DMS153 (cell line): ENCODE measurements around the gene MYT1.

Experiments used
- DNase-seq: peaks from one replicate; lab custom pipeline; 2025; lab: John Stamatoyannopoulos, UW

The MYT1 gene

DNA sequence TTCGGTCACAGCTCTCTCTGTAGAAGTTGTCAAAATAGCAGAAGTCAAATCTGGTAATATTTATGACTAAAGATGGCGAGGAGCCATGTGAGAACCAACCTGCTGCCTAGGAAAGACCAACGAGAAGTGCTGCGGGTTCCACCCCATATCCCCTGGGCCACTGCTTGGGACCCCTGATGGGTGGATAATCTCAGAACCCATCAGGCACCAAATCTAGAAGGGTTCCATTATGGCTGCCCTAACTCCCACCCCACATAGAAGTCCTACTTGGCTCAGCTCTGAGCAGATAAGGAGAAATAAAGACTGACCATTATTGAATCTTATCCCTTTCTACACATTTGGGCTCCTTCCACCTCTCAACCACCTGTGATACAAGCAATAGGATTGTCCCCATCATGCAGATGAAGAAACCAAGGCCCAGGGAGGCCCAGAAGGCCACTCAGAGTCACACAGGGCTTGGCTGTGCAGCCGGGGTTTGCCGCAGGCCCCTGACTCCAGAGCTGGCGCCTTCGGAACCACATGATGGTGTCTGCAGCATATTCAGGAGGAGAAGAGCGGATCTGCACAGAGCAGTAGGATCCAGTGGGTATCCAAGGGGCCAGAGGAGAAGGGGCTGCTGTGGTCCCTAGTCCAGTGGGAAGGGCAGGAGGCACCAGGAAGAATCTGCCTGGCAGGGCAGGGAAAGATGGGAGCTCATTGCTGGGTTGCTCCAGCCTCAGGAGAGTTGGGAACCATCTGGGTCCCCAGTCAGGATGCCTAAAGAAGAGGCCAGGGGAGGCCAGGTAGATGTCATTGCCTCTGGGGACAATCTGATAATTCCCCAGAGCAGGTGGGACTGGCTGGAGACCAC is 81.7 kb downstream of the MYT1 start:
- no peak for DNase-seq

DNA sequence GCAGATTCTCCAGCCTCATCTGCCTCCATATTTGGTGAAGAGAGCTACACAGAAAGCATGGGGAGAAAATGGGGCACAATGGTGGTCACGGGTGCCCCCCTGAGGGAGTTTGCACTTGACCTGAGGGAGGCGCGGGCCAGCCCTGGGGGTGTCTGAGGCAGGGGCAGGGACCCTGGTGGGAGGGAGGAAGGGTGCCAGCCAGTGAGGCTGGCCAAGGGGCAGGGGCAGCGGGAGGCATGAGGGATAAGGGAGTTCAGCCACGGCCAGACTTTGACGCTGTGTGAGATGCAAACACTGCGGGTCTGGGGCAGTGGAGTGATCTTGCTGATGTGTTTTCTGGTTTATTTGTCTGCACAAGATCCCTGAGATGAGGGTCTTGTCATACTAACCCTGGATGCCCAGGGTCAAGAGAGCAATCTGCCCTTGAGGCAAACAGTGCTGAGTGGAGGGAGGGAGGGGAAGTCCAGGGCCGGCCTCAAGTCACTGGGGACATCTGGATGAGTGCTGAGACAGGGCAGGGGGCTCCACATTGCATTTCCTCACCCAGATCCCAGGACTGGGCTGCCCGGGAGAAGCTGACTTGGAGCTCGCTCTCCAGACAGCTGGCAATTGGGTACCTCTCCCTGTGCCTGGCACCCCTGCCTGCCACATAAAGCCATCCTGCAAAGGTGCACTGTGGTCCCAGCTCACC is 82.5 kb downstream of the MYT1 start:
- no peak for DNase-seq

GRCh38 chr20:64247307-64247618 is 83.0 kb downstream of the MYT1 start:
- DNase-seq, result no peak

GRCh38 chr20:64247970-64248841 is 84.0 kb downstream of the MYT1 start:
- no peak for DNase-seq

DNA sequence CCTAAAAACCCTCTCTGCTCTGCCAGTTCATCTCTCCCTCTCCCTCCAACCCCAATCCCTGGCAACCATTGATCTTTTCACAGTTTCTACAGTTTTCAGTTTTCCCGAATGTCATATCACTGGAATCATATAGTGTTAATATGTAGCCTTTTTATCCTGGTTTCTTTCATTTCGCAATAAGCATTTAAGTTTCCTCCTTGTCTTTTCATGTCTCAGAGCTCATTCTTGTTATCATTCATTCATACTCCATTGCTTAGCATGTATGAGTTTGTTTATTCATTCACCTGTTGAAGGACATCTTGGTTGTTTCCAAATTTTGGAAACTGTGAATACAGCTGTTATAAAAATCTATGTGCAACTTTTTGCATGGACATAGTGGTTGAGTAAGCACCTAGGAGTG is 85.8 kb downstream of the MYT1 start:
- DNase-seq, result no peak

DNA sequence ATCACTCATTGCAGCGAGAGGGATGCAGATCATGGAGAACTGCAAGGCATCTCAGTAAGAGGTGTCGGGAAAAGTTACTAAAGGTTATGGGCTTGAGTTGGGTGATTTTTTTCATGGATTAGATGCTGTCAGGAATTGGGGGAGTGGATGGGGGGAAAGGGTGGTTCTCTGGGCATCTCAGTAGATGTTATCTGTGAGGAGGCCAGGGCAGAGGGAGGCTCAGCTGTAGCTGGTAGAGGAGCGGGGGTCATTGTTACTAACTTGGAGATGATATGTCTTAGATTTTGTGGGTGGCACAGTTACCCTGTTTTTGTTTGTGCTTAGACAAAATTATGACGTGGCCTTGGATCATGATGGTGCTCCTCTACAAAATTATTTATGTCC is 88.7 kb downstream of the MYT1 start:
- no peak for DNase-seq

DNA sequence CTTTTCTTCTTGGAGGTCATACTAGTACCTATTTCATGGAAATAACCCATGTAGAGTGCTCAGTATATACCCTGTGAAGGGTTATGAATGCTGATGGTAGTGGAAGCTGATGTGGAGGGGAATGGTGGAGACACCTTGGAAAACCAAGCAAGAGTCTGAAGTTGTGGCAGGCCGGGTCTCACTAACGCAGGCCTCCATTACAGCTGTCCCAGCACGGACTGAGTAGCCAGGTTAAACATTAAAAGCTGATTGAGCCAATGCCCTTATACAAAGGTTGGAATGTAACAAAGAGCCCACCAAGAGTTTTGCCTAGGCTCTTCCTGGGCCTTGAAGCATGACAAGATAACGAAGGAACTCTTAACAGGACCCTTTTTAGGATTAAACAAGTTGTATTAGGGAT is 89.2 kb downstream of the MYT1 start:
- no peak for DNase-seq

GRCh38 chr20:64254156-64254555 is 89.9 kb downstream of the MYT1 start:
- no peak for DNase-seq

DNA sequence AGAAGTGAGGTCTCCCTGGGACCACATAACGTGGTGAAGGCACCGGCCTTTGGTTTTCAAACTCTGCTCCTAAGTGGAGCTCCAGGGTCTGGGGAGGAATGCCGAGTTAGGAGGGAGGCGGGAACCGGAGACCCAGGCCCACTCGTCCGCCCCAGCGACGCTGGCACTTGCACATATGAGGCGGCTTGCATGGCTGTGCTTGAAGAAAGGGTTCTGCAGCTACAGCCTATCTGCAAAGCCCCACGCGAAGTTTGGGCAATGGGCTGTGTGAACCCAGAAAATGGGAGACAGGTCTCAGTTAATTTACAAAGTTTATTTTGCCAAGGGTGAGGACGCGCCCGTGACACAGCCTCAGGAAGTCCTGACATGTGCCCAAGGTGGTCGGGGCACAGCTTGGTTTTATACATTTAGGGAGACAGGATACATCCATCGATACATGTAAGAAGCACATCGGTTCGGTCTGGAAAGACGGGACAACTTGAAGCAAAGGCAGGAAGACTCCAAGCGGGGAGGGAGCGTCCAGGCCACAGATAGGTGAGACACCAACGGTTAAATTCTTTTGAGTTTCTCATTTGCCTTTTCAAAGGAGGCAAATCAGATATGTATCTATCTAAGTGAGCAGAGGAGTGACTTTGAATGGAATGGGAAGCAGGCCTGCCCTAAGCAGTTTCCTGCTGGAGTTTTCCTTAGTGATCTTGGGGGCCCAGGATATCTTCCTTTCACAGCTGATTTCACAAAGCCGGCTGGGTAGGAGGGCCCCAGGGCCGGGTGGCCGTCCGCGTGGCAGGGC is 90.5 kb downstream of the MYT1 start:
- DNase-seq, result no peak

DNA sequence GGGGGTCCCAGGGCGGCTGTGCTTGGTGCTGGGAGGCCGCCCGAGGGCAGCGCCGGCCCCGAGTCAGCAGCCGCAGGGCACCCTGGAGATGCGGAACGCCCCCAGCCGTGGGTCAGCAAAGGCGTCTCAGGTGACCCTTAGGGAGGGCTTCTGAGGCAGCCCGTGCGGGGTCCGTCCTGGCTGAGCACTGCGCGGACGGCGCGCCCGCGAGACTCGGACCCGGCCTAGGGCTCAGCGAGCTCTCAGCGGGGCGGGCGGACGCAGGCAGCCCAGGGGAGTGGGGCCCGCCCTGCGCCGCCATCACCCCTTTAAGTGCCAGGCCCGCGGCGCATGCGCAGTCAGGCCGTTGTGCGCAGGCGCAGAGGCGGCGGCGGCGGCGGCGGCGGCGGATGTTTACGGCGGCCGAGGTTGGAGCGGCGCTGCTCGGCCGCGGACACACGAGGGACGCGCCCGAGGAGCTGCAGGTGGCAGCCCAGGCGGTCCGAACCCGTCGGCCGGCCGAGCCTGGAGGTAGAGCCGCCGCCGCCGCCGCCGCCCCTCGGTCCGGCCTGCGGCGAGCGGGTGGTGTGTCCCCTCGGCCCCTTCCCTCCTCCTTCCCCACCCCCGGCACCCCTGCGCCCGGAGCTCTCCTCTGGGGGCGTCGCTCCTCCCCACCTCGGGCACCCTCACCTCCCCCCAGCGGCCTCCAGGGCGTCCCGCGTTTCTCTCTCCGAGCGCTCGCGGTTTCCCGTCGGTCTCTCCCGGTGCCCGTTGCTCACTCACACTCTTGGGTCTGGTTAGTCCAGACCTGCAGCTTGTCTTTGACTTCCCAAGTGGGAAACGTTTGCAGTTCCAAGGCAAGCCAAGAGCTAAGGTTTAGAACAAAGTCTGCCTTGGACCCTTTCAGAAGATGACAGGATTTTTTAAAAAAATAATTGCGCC is 91.4 kb downstream of the MYT1 start, which contains the start of gene PCMTD2:
Gene PCMTD2, plus strand, starts transcription at position 388 of the 921 bp plus-strand sequence. CDS start 4,218 bp downstream, outside the sequence.
- DNase-seq, result peak; percentile 65

- no peak for DNase-seq
Observed at GRCh38 chr20:64256282-64256935, 92.2 kb downstream of the MYT1 start.

GRCh38 chr20:64257107-64257757 is 93.0 kb downstream of the MYT1 start:
- no peak for DNase-seq

GRCh38 chr20:64258071-64258823 is 94.0 kb downstream of the MYT1 start:
- no peak for DNase-seq

GRCh38 chr20:64260239-64260638 is 96.0 kb downstream of the MYT1 start:
- no peak for DNase-seq

DNA sequence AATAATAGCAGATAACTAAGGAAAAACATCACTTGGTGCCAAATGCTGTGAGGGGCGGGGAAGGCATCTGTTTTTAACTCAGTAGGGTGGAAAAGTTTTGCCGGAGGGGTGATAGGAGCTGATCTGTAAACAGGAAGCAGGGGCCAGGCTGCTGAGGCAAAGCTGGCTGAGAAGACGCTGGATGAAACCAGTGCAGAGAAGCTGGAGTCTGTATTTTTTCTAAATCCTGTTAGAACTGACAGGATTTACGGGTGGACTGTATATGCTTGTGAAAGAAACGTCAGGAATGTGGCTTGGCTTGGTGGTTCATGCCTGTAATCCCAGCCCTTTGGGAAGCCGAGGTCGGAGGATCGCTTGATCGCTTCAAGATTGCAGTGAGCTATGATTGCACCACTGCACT is 96.9 kb downstream of the MYT1 start:
- DNase-seq, result no peak

GRCh38 chr20:64264091-64264490 is 99.8 kb downstream of the MYT1 start:
- DNase-seq, result no peak

- DNase-seq, result no peak
Observed at GRCh38 chr20:64265201-64265600, 100.9 kb downstream of the MYT1 start.

GRCh38 chr20:64266988-64267387 is 102.7 kb downstream of the MYT1 start:
- no peak for DNase-seq

GRCh38 chr20:64268174-64268573 is 103.9 kb downstream of the MYT1 start:
- no peak for DNase-seq
